Heart left ventricle (tissue), 13 donors: Measurements from ENCODE around the gene KCNJ1.

ENCODE experiments used
- POLR2A ChIP-seq, 2 donors: fragments of 450-650 bp; IDR thresholded peaks; one replicate each; pipeline ENCODE4 v1.6.1; 2017; ENCODE audit warnings: antibody characterized with exemption in 2 of 2, mild to moderate bottlenecking in 2 of 2, moderate library complexity in 2 of 2
- TF ChIP-seq, protein P1 (sequence below), 12 donors: fragments of 200-600 bp; sonication (generic) in 4 of 12; IDR thresholded peaks; one replicate each; pipeline versions ENCODE4 v1.5.0 to v1.8.0; 2018 to 2022; ENCODE audit warnings: antibody characterized with exemption in 12 of 12, mild to moderate bottlenecking in 5 of 12
- donor health status: ischemic (EF 13 %, LVEDD 7.1; RV severe dilation, severe dysfunction).
- donor health status: DM: no; HTN: yes; CAD: no.
- donor health status: DM: no; HTN: no; CAD: no.
- donor health status: ischemic (EF 25% LVEDD 6.9; RV normal size, moderate dysfunction).
- donor health status: ischemic (EF 25% LVEDD 5.7; RV mildly dilated, moderate dysfunction).
- donor health status: ischemic (EF 35%, LVEDD 5.7; RV mildly dilated, moderate dysfunction).
- donor health status: nonischemic (EF 11% LVEDD 7.7; RV severe dilation, severe dysfunction).
- donor health status: DM: yes; HTN: yes; CAD: no.
- donor health status: PGD.
- donor health status: ischemic (EF 29% LVEDD 5.4; RV normal size, mild dysfunction).
- donor health status: nonischemic (EF 23%, LVEDD 6.1; RV moderate dilation, normal function).

DNA sequence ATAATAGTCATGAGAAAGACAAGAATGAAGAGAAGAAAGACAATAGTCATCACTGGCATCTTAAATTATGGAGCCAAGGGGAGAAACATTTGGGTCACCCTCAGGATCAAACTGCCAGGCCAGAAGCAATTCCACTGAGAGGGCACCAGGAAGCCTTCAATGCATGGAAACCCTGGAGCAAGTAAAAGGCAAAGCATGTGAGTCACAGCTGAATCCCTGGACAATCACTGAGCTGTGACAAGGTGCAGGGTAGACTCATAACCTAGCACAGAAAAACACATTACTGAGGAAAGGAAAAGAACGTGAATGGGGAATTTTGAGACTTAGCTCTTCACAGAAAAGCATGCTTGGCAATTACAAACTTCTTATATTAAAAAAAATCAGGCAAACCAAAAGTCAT, 1.6 kb downstream of the KCNJ1 start:
- no peak for TF ChIP-seq POLR2A (IDR thresholded peaks at IDR 0.05)
- TF ChIP-seq, protein P1, sequence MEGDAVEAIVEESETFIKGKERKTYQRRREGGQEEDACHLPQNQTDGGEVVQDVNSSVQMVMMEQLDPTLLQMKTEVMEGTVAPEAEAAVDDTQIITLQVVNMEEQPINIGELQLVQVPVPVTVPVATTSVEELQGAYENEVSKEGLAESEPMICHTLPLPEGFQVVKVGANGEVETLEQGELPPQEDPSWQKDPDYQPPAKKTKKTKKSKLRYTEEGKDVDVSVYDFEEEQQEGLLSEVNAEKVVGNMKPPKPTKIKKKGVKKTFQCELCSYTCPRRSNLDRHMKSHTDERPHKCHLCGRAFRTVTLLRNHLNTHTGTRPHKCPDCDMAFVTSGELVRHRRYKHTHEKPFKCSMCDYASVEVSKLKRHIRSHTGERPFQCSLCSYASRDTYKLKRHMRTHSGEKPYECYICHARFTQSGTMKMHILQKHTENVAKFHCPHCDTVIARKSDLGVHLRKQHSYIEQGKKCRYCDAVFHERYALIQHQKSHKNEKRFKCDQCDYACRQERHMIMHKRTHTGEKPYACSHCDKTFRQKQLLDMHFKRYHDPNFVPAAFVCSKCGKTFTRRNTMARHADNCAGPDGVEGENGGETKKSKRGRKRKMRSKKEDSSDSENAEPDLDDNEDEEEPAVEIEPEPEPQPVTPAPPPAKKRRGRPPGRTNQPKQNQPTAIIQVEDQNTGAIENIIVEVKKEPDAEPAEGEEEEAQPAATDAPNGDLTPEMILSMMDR (IDR thresholded peaks at IDR 0.05) = no peak
